Measurements from ENCODE around the gene LTB4R2. TPM values are rescaled to one million over a fixed set of nuclear protein-coding genes. Genes with fewer than 3 reads are reported as not detected.
A peak's percentile ranks its signal among the peaks of the same experiment; 100 is the strongest.

LTB4R2 gene
- total and polyA plus RNA-seq, 2 experiments from 2014 or later, result 0.40 to 12.6 TPM

DNA sequence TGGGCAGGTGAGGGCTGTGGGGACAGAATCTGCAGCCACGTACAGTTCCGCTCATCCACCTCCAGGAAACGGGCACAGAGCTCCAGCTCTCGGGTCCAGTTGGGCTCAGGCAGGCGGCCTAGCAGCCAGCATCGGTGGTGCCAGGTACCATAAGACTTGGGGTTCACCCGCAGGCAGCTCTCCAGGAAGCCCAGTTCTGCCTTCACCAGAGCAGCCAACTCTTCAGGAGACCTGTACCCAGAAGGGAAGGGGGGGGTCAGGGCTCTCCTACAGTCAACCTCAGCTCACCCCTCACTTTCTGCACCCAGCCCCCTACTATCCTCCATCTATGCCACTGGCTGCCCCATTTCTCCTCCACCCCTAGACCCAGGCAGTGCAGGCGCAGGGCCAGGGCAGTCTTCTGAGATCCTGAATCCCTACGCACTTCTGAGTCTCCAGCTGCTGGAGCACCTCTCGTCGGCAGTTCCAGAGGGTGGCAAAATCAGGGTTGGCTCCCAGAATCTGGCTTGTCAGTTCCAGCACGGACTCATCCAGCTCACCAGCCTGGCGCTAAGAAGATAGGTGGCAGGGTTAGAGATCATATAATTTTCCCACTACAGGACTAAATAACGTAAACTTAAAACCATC, 39.9 kb upstream of the LTB4R2 start (continued):
- TF ChIP-seq, protein P1, sequence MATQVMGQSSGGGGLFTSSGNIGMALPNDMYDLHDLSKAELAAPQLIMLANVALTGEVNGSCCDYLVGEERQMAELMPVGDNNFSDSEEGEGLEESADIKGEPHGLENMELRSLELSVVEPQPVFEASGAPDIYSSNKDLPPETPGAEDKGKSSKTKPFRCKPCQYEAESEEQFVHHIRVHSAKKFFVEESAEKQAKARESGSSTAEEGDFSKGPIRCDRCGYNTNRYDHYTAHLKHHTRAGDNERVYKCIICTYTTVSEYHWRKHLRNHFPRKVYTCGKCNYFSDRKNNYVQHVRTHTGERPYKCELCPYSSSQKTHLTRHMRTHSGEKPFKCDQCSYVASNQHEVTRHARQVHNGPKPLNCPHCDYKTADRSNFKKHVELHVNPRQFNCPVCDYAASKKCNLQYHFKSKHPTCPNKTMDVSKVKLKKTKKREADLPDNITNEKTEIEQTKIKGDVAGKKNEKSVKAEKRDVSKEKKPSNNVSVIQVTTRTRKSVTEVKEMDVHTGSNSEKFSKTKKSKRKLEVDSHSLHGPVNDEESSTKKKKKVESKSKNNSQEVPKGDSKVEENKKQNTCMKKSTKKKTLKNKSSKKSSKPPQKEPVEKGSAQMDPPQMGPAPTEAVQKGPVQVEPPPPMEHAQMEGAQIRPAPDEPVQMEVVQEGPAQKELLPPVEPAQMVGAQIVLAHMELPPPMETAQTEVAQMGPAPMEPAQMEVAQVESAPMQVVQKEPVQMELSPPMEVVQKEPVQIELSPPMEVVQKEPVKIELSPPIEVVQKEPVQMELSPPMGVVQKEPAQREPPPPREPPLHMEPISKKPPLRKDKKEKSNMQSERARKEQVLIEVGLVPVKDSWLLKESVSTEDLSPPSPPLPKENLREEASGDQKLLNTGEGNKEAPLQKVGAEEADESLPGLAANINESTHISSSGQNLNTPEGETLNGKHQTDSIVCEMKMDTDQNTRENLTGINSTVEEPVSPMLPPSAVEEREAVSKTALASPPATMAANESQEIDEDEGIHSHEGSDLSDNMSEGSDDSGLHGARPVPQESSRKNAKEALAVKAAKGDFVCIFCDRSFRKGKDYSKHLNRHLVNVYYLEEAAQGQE (IDR thresholded peaks at IDR 0.05; ENCODE audit: unreplicated experiment), result no peak
- no peak for TF ChIP-seq POLR2AphosphoS5 (IDR thresholded peaks at IDR 0.05; ENCODE audit: low read depth)
- TF ChIP-seq ZNF331 (CRISPR knock-in tag; IDR thresholded peaks at IDR 0.05; ENCODE audit: low read depth), result no peak
- TF ChIP-seq, protein P2, sequence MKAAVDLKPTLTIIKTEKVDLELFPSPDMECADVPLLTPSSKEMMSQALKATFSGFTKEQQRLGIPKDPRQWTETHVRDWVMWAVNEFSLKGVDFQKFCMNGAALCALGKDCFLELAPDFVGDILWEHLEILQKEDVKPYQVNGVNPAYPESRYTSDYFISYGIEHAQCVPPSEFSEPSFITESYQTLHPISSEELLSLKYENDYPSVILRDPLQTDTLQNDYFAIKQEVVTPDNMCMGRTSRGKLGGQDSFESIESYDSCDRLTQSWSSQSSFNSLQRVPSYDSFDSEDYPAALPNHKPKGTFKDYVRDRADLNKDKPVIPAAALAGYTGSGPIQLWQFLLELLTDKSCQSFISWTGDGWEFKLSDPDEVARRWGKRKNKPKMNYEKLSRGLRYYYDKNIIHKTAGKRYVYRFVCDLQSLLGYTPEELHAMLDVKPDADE (IDR thresholded peaks at IDR 0.05), result no peak
- TF ChIP-seq NANOG (IDR thresholded peaks at IDR 0.05; ENCODE audit: borderline replicate concordance), result no peak

DNA sequence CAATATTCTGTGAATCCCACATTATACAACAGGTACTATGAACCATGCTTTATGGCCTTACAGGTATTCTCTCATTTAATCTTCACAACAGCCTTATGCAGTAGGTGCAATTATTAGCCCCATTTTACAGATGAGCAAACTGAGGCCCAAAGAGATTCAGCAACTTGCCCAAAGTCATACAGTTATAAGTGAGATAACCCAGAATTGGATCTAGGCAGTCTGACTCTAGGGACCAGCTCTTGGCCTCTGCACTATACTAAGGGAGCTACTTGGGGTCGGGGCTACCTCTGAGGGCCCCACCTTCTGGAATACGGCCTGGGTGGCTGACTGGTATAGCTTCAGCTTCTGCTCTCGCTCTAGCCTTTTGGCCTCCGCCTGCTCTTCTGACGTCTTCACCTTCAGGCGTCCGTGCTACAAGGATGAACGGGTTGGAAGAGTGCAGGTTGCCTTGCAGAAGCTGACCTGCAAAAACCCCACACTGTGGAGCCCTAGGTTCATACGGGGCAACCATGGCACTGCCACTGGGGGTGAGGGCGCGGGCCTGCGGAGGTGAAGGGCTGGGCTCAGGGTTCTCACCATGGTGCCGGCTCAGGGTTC, 39.3 kb upstream of the LTB4R2 start:
- Histone ChIP-seq H3K4me2 (peak overlapping the region; percentile 84), H2AFZ (peak overlapping the region; percentile 93), H3K4me1 (ENCODE audit: insufficient read depth) (peaks cover 16% of the 10 kb centered on the region), H3F3A (replicated peaks; ENCODE audit: low read depth) (peaks cover 11% of the 10 kb centered on the region; the same call in 1 of the 2 replicates), H3K9me2 (ENCODE audit: insufficient read depth) (no peaks in the 10 kb centered on the region), H3K36me3 (ENCODE audit: insufficient read depth) (no peaks in the 10 kb centered on the region), H3K4me3 (peak overlapping the region; percentile 86), H3K27ac (ENCODE audit: low read depth) (peak overlapping the region; percentile 95; the same call in 1 of the 2 replicates), H4K20me1 (replicated peaks; ENCODE audit: insufficient read depth) (no peaks in the 10 kb centered on the region), H3K79me2 (replicated peaks; ENCODE audit: insufficient read depth) (no peaks in the 10 kb centered on the region; the same call in 1 of the 2 replicates), H3K27me3 (ENCODE audit: insufficient read depth) (no peaks in the 10 kb centered on the region)
- H3K27me3 Mint-ChIP-seq (ENCODE audit: insufficient read depth, low read depth, poor library complexity), result peaks cover 9% of the 10 kb centered on the region
- peaks cover 6% of the 10 kb centered on the region; the same call in 2 of the 3 replicates for H3K36me3 Mint-ChIP-seq (ENCODE audit: low read depth)
- ATAC-seq, result peak; percentile 37; the same call in 2 of the 3 replicates
- peak overlapping the region; percentile 77 for H3K4me3 Mint-ChIP-seq
- H3K27ac Mint-ChIP-seq, result peak overlapping the region; percentile 94
- TF ChIP-seq CREB1 (CRISPR knock-in tag; IDR thresholded peaks at IDR 0.05; ENCODE audit: low read depth), result 0 out of 2 replicates have a peak, but pooled peaks have one; percentile 9
- TF ChIP-seq, protein P1 (IDR thresholded peaks at IDR 0.05; ENCODE audit: unreplicated experiment), result no peak
- DNase-seq (ENCODE audit: low spot score), result no peak
- no peaks in the 10 kb centered on the region; the same call in 2 of the 3 replicates for H3K9me3 Mint-ChIP-seq
- peaks cover 22% of the 10 kb centered on the region for H3K4me1 Mint-ChIP-seq

Measured in GM23338 (cell line).